K562 (cell line): ENCODE data around the gene RAB31. TPM values are rescaled to one million over a fixed set of nuclear protein-coding genes. Genes with fewer than 3 reads are reported as not detected.

Experiments
- HBP1 ChIP-seq: fragments of 450-650 bp; formaldehyde crosslinking; IDR thresholded peaks from 2 replicates; pipeline ENCODE4 v1.4.0; 2022; ENCODE audit warnings: missing genetic modification characterization
- KAT2B ChIP-seq: IDR thresholded peaks from one replicate; pipeline ENCODE4 v1.6.1; 2012; ENCODE audit warnings: low read depth, mild to moderate bottlenecking, control low read depth, inconsistent platforms, low read length, moderate library complexity
- MGA ChIP-seq: fragments of 450-650 bp; IDR thresholded peaks from 2 replicates; pipeline ENCODE4 v1.6.1; 2016; ENCODE audit warnings: mild to moderate bottlenecking, moderate library complexity
- POLR3G ChIP-seq: IDR thresholded peaks from 2 replicates; pipeline ENCODE4 v1.6.1; 2011; ENCODE audit not compliant: insufficient read length, insufficient replicate concordance; ENCODE audit errors: extremely low read depth
- TSHZ1 ChIP-seq: fragments of 250-450 bp; sonication (Bioruptor Pico); IDR thresholded peaks from 2 replicates; pipeline ENCODE4 v1.4.0; 2020; ENCODE audit warnings: mild to moderate bottlenecking, moderate library complexity
- ZBTB34 ChIP-seq: fragments of 250-450 bp; sonication (Bioruptor Pico); IDR thresholded peaks from 2 replicates; pipeline ENCODE4 v1.8.0; 2021; ENCODE audit warnings: mild to moderate bottlenecking, moderate library complexity
- ZNF707 ChIP-seq: fragments of 250-450 bp; sonication (Bioruptor Pico); conservative IDR thresholded peaks from 2 replicates; pipeline ENCODE4 v1.8.0; 2022; ENCODE audit warnings: inconsistent platforms, mild to moderate bottlenecking, moderate library complexity
- polyA plus RNA-seq, 8 experiments: library from polyadenylated mRNA; depleted of rRNA in 4 of 8; stranded (reverse) in 5 of 8; unstranded in 3 of 8; fragments of >200 nt; fragmentation: Nextera tagmentation in 2 of 8; fragmentation: Illumina TruSeq in 1 of 8; extraction: Ambion mirVana in 2 of 8; extraction: Trizol in 1 of 8; gene quantifications; 2 replicates each; pipeline versions ENCODE4 v1.2.1 to v1.2.3, GENCODE V29; 2011 to 2014; ENCODE audit warnings: inconsistent platforms in 1 of 8, missing spikeins in 1 of 8
- total RNA-seq, 7 experiments: library from RNA; depleted of rRNA in 6 of 7; stranded (reverse); fragments of >200 nt in 6 of 7; fragmentation: Illumina TruSeq in 2 of 7; extraction: Trizol in 2 of 7; gene quantifications; 2 replicates each; pipeline versions ENCODE4 v1.2.1 to v1.2.3, GENCODE V29; 2011 to 2021; ENCODE audit warnings: low replicate concordance in 1 of 7

The RAB31 gene
- total and polyA plus RNA-seq, 9 of the 15 experiments (the other 6 are each of a cell fraction or from before 2014, with no cell fraction given) = 20.7 to 70.4 (median 41.3) TPM

- TF ChIP-seq TSHZ1 (CRISPR knock-in tag) (no peak), ZNF707 (no peak), HBP1 (no peak), KAT2B (no peak), ZBTB34 (CRISPR knock-in tag) (no peak), POLR3G (no peak), MGA (0 out of 2 replicates have a peak, but pooled peaks have one; percentile 31)
These were observed 141.5 kb downstream of the RAB31 start (continued) for GRCh38 chr18:9849407-9850283.
